HEK293 (cell line): ENCODE results near the gene OXCT2.
A peak's percentile ranks its signal among the peaks of the same experiment; 100 is the strongest.

Experiments
- CTCF ChIP-seq: fragments of 450-650 bp; formaldehyde crosslinking; IDR thresholded peaks from 2 replicates; pipeline ENCODE4 v1.5.1; 2016; ENCODE audit warnings: missing biosample characterization, missing genetic modification characterization
- KLF10 ChIP-seq: fragments of 450-650 bp; IDR thresholded peaks from 2 replicates; pipeline ENCODE4 v1.5.1; 2018; ENCODE audit warnings: missing biosample characterization, mild to moderate bottlenecking, missing genetic modification characterization
- MZF1 ChIP-seq: fragments of 450-650 bp; formaldehyde crosslinking; IDR thresholded peaks from 2 replicates; pipeline ENCODE4 v1.5.1; 2017; ENCODE audit warnings: missing biosample characterization, missing genetic modification characterization, borderline replicate concordance
- ZNF394 ChIP-seq: fragments of 450-650 bp; formaldehyde crosslinking; IDR thresholded peaks from 2 replicates; pipeline ENCODE4 v1.5.1; 2016; ENCODE audit warnings: missing biosample characterization, missing genetic modification characterization, mild to moderate bottlenecking, moderate library complexity, borderline replicate concordance
- ZNF416 ChIP-seq: fragments of 450-650 bp; formaldehyde crosslinking; IDR thresholded peaks from 2 replicates; pipeline ENCODE4 v1.5.1; 2016; ENCODE audit warnings: missing biosample characterization, missing genetic modification characterization
- ZNF677 ChIP-seq: fragments of 450-650 bp; IDR thresholded peaks from 2 replicates; pipeline ENCODE4 v1.5.0; 2018; ENCODE audit warnings: missing biosample characterization, mild to moderate bottlenecking, missing genetic modification characterization, moderate library complexity
- ZNF707 ChIP-seq: fragments of 450-650 bp; formaldehyde crosslinking; IDR thresholded peaks from 2 replicates; pipeline ENCODE4 v1.5.1; 2016; ENCODE audit warnings: missing biosample characterization, missing genetic modification characterization
- ZNF843 ChIP-seq: fragments of 450-650 bp; formaldehyde crosslinking; IDR thresholded peaks from 2 replicates; pipeline ENCODE4 v1.5.1; 2016; ENCODE audit warnings: missing biosample characterization, missing genetic modification characterization
- TF ChIP-seq, protein P1 (sequence below): fragments of 450-650 bp; formaldehyde crosslinking; IDR thresholded peaks from 2 replicates; pipeline ENCODE4 v1.5.1; 2017; ENCODE audit warnings: missing biosample characterization, missing genetic modification characterization
- TF ChIP-seq, protein P2 (sequence below): fragments of 450-650 bp; formaldehyde crosslinking; IDR thresholded peaks from 2 replicates; pipeline ENCODE4 v1.5.1; 2016; ENCODE audit warnings: missing biosample characterization, missing genetic modification characterization, borderline replicate concordance
- TF ChIP-seq, protein P3 (sequence below): sonication (generic); formaldehyde crosslinking; IDR thresholded peaks from 2 replicates; pipeline ENCODE4 v1.8.1; 2022; ENCODE audit warnings: mild to moderate bottlenecking, moderate library complexity, missing genetic modification reagents

DNA sequence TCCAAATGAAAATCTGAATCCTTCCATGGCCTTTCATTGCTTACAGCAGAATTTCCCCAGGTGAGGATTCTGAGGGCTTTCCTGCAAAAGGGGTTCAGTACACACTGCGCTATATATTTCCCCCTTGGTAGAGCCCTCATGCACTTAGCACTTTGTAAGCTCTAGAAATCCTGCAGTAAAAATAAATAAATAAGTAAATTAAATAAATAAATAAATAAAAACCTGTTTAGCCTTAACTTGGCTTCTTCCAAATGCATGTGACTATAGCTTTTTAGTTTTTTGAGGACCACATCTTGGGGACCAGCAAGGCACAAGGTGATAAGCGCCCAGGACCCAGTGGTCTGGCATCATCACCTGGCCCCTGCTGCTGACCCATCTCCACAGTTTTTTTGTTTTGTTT, 20.7 kb upstream of the OXCT2 start:
- TF ChIP-seq, protein P1, sequence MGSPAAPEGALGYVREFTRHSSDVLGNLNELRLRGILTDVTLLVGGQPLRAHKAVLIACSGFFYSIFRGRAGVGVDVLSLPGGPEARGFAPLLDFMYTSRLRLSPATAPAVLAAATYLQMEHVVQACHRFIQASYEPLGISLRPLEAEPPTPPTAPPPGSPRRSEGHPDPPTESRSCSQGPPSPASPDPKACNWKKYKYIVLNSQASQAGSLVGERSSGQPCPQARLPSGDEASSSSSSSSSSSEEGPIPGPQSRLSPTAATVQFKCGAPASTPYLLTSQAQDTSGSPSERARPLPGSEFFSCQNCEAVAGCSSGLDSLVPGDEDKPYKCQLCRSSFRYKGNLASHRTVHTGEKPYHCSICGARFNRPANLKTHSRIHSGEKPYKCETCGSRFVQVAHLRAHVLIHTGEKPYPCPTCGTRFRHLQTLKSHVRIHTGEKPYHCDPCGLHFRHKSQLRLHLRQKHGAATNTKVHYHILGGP (tag by site-specific recombination) = no peak
- TF ChIP-seq CTCF (tag by site-specific recombination) (no peak), ZNF677 (tag by site-specific recombination) (no peak), ZNF707 (no peak), KLF10 (tag by site-specific recombination) (no peak), ZNF394 (peak; percentile 86; the same call in 1 of the 2 replicates), ZNF416 (tag by site-specific recombination) (no peak), ZNF843 (tag by site-specific recombination) (no peak), MZF1 (tag by site-specific recombination) (no peak)
- TF ChIP-seq, protein P2, sequence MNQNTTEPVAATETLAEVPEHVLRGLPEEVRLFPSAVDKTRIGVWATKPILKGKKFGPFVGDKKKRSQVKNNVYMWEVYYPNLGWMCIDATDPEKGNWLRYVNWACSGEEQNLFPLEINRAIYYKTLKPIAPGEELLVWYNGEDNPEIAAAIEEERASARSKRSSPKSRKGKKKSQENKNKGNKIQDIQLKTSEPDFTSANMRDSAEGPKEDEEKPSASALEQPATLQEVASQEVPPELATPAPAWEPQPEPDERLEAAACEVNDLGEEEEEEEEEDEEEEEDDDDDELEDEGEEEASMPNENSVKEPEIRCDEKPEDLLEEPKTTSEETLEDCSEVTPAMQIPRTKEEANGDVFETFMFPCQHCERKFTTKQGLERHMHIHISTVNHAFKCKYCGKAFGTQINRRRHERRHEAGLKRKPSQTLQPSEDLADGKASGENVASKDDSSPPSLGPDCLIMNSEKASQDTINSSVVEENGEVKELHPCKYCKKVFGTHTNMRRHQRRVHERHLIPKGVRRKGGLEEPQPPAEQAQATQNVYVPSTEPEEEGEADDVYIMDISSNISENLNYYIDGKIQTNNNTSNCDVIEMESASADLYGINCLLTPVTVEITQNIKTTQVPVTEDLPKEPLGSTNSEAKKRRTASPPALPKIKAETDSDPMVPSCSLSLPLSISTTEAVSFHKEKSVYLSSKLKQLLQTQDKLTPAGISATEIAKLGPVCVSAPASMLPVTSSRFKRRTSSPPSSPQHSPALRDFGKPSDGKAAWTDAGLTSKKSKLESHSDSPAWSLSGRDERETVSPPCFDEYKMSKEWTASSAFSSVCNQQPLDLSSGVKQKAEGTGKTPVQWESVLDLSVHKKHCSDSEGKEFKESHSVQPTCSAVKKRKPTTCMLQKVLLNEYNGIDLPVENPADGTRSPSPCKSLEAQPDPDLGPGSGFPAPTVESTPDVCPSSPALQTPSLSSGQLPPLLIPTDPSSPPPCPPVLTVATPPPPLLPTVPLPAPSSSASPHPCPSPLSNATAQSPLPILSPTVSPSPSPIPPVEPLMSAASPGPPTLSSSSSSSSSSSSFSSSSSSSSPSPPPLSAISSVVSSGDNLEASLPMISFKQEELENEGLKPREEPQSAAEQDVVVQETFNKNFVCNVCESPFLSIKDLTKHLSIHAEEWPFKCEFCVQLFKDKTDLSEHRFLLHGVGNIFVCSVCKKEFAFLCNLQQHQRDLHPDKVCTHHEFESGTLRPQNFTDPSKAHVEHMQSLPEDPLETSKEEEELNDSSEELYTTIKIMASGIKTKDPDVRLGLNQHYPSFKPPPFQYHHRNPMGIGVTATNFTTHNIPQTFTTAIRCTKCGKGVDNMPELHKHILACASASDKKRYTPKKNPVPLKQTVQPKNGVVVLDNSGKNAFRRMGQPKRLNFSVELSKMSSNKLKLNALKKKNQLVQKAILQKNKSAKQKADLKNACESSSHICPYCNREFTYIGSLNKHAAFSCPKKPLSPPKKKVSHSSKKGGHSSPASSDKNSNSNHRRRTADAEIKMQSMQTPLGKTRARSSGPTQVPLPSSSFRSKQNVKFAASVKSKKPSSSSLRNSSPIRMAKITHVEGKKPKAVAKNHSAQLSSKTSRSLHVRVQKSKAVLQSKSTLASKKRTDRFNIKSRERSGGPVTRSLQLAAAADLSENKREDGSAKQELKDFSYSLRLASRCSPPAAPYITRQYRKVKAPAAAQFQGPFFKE = no peak
- TF ChIP-seq, protein P3, sequence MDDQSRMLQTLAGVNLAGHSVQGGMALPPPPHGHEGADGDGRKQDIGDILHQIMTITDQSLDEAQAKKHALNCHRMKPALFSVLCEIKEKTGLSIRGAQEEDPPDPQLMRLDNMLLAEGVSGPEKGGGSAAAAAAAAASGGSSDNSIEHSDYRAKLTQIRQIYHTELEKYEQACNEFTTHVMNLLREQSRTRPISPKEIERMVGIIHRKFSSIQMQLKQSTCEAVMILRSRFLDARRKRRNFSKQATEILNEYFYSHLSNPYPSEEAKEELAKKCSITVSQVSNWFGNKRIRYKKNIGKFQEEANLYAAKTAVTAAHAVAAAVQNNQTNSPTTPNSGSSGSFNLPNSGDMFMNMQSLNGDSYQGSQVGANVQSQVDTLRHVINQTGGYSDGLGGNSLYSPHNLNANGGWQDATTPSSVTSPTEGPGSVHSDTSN = no peak
